Pancreas (tissue), 10 donors: ENCODE data around the gene AFAP1L1. TPM values are rescaled to one million over a fixed set of nuclear protein-coding genes. Genes with fewer than 3 reads are reported as not detected.
A peak's percentile ranks its signal among the peaks of the same experiment; 100 is the strongest.

Experiments used
- ATAC-seq, 4 donors: fragments of 200-7000 bp; cut with Tn5 transposase; one replicate each; pipeline versions ENCODE4 v1.8.0 to v1.9.1; 2020; ENCODE audit warnings: mild to moderate bottlenecking in 4 of 4, moderate library complexity in 4 of 4
- DNase-seq, 6 donors: peaks; one replicate each; pipeline ENCODE4 v3.0.0-alpha.2; 2020
- FAIRE-seq: peaks from 2 replicates; lab custom pipeline; 2012; peaks lifted over from hg19 to GRCh38; lab: Jason Lieb, UNC
- H3K27ac ChIP-seq, 4 donors: fragments of 200-600 bp; sonication (generic); 1 replicate in 3 of 4; 2 replicates in 1 of 4; pipeline versions ENCODE4 v1.5.0 to v1.8.0; 2020
- H3K27me3 ChIP-seq, 4 donors: fragments of 200-600 bp; one replicate each; pipeline ENCODE4 v1.8.0; 2021
- H3K36me3 ChIP-seq, 3 donors: fragments of 200-600 bp; sonication (generic) in 1 of 3; one replicate each; pipeline versions ENCODE4 v1.5.0 to v1.8.0; 2020 to 2021
- H3K4me1 ChIP-seq, 3 donors: fragments of 200-600 bp; one replicate each; pipeline ENCODE4 v1.8.0; 2021
- H3K4me3 ChIP-seq, 4 donors: fragments of 200-600 bp; sonication (generic) in 2 of 4; one replicate each; pipeline versions ENCODE4 v1.5.0 to v1.8.0; 2020 to 2021
- H3K9me3 ChIP-seq, 4 donors: fragments of 200-600 bp; one replicate each; pipeline ENCODE4 v1.8.0; 2021
- CTCF ChIP-seq, 4 donors: fragments of 200-600 bp; sonication (generic) in 3 of 4; IDR thresholded peaks; one replicate each; pipeline versions ENCODE4 v1.5.0 to v1.8.0; 2021; ENCODE audit warnings: antibody characterized with exemption in 4 of 4
- WGBS, 2 donors: extraction: QIAGEN DNeasy Blood & Tissue Kit; methylation state at CpG; one replicate each; pipeline ENCODE4 v1.1.7; 2013; 5-methylcytosine and 5-hydroxymethylcytosine counted together
- intact Hi-C, 3 donors: fragments of 100-400 bp; cut with DNase I; formaldehyde crosslinking; loops; one replicate each; pipeline versions ENCODE4 v1.11.1 to v1.14.2; 2022
- polyA plus RNA-seq, 2 donors: library from polyadenylated mRNA; stranded (reverse); fragments of 200-250 nt; gene quantifications; one replicate each; pipeline ENCODE4 v1.2.3, GENCODE V29; 2013
- total RNA-seq, 6 donors: library from RNA; stranded (reverse); fragmentation: NEBNext Ultra II Directional in 4 of 6; extraction: Animal tissue kit (Norgen Biotek cat#: 25700) in 4 of 6; gene quantifications; one replicate each; pipeline versions ENCODE4 v1.2.1 to v1.2.4, GENCODE V29; 2021 to 2023
- donor health status: healthy with polysubstance abuse.
- donor health status: DM: no; HTN: no; CAD: no; lungs with moderate emphysema.
- donor health status: DM: no; HTN: no; CAD: no.
- donor health status: control.
- donor health status: control.
- donor health status: Bipolar disorder and iron deficiency.
- donor health status: DM: yes; HTN: yes; CAD: no.
- donor health status: DM: no; HTN: no; CAD: no.
- donor health status: DM: no; HTN: no; CAD: no.
- donor health status: DM: yes; HTN: yes; CAD: no.

The AFAP1L1 gene
- total and polyA plus RNA-seq, 8 donors: 0.54 to 2.4 (median 1.2) TPM

GRCh38 chr5:149381986-149382338 is 110.3 kb downstream of the AFAP1L1 start:
- Histone ChIP-seq H3K27ac (no peak overlapping the region), H3K4me1 (no peaks in the 10 kb centered on the region), H3K9me3 (no peaks in the 10 kb centered on the region), H3K36me3 (no peaks in the 10 kb centered on the region), H3K27me3 (no peaks in the 10 kb centered on the region), H3K4me3 (no peak overlapping the region)
- ATAC-seq: peak; percentile 81 to 94 (median 91)
- peak; percentile 82 to 90 (median 87) for TF ChIP-seq CTCF (IDR thresholded peaks at IDR 0.05)
- 33 to 36% methylated on average over 16 of the region's 16 CpGs for WGBS, 2 donors
- DNase-seq: peak; percentile 46 to 89 (median 74)
- FAIRE-seq: no peak
- intact Hi-C loops: loop anchor here in 2 of 3 donors (5.0 kb wide), 2 partner anchors 45 to 180 kb away; no protein-coding TSS in a partner anchor

DNA sequence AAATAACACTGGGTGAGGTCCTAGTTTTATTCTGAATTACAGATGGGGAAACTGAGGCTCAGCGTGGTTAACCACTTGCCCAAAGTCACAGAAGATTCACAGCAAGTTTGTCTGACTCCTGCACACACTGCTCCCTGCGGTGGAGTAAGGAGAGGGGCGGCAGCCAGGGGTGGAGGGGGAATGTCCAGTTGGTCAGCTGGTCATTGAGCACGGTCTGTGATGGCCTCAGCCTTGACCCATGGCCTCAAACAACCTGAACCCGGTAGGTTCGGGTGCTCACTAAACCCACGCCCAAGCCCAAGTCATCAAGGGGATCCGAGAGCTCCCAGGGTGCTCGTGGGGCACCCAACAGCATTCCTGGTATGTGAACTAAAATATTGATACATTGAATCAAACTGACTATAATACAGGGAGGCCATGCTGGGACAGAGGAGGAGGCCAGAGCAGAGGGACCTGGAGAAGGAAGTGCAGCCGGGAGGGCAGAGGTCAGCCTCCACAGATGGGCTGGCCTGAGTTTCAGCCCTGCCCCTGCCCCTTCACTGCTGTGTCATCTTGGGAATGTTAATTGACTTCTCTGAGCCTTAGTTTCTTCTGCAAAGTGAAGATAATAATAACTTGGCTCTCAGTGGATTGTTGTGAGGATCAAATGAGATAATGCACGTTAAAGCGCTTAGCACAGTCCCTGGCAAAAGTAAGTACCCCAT is 111.0 kb downstream of the AFAP1L1 start:
- H3K27ac ChIP-seq: no peak overlapping the region
- no peaks in the 10 kb centered on the region for H3K9me3 ChIP-seq
- DNase-seq (no peak), FAIRE-seq (no peak), ATAC-seq (no peak)
- H3K4me1 ChIP-seq: no peaks in the 10 kb centered on the region
- intact Hi-C loops: loop anchor here in 2 of 3 donors (5.0 kb wide), 2 partner anchors 45 to 180 kb away; no protein-coding TSS in a partner anchor
- H3K36me3 ChIP-seq: no peaks in the 10 kb centered on the region
- TF ChIP-seq CTCF (IDR thresholded peaks at IDR 0.05): no peak
- no peaks in the 10 kb centered on the region for H3K27me3 ChIP-seq
- 75 to 81% methylated on average over 12 of the region's 12 CpGs for WGBS, 2 donors
- no peak overlapping the region for H3K4me3 ChIP-seq

DNA sequence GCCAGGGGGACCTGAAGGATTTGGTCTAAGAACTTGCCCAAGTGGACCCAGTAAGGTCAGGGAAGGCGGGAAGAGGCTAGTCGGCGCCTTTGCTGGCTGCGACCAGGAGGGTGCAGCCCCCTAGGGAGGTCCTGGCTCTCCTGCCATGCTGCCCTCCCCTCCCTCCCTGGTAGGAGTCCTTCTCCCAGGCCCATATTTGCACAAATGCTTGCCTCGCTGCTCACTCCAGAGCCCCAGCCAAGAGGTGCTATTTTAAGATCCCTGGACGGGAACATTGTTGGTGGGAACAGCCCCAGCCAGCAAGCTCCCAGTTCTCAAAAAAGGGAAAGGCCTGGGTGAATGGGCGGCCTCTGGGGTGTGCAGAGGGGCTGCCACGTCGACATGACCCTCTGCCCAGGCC is 111.7 kb downstream of the AFAP1L1 start:
- peak in 1 of 4 donors; percentile 20 for ATAC-seq
- DNase-seq: no peak
- intact Hi-C loops: loop anchor here in 2 of 3 donors (5.0 kb wide), 2 partner anchors 44 to 179 kb away; no protein-coding TSS in a partner anchor

GRCh38 chr5:149386166-149386565 is 114.5 kb downstream of the AFAP1L1 start:
- no peaks in the 10 kb centered on the region for H3K27me3 ChIP-seq

More for the DNA sequence above, 111.7 kb downstream of the AFAP1L1 start:
- H3K36me3 ChIP-seq: no peaks in the 10 kb centered on the region
- FAIRE-seq: no peak
- no peaks in the 10 kb centered on the region for H3K9me3 ChIP-seq
- no peak overlapping the region for H3K4me3 ChIP-seq
- H3K27ac ChIP-seq: no peak overlapping the region
- WGBS, 2 donors: 76 to 77% methylated on average over 9 of the region's 9 CpGs
- TF ChIP-seq CTCF (IDR thresholded peaks at IDR 0.05): no peak
- H3K27me3 ChIP-seq: no peaks in the 10 kb centered on the region
- no peaks in the 10 kb centered on the region for H3K4me1 ChIP-seq

More at GRCh38 chr5:149386166-149386565, 114.5 kb downstream of the AFAP1L1 start:
- Histone ChIP-seq H3K27ac (no peak overlapping the region), H3K36me3 (no peaks in the 10 kb centered on the region), H3K4me3 (no peak overlapping the region), H3K4me1 (no peaks in the 10 kb centered on the region), H3K9me3 (no peaks in the 10 kb centered on the region)
- no peak for TF ChIP-seq CTCF (IDR thresholded peaks at IDR 0.05)
- intact Hi-C loops: no loop called here
- WGBS, 2 donors: 74 to 76% methylated on average over 5 of the region's 5 CpGs
- ATAC-seq (no peak), FAIRE-seq (no peak), DNase-seq (no peak)
